A673 (cell line): ENCODE data around the gene MIPOL1. TPM values are rescaled to one million over a fixed set of nuclear protein-coding genes. Genes with fewer than 3 reads are reported as not detected.

Source experiments
- BruUV-seq: library from RNA; stranded (reverse); fragments of 400-500 nt; replicated peaks from 2 replicates; lab custom pipeline; 2021; lab: Mats Ljungman, UMichigan
- CTCF ChIA-PET: fragments of 300-600 bp; sonication (Branson Sonifier 250); formaldehyde crosslinking; loops from one replicate; lab custom pipeline; 2022; ENCODE audit warnings: antibody characterized with exemption; lab: Charles Lee
- POLR2A ChIA-PET: fragments of 300-600 bp; sonication (Branson Sonifier 250); formaldehyde crosslinking; loops from one replicate; lab custom pipeline; 2022; ENCODE audit warnings: antibody characterized with exemption; ENCODE audit not compliant: low non-redundant PET; lab: Charles Lee
- DNase-seq: peaks from one replicate; pipeline ENCODE4 v3.0.0-alpha.2; 2015; ENCODE audit warnings: low spot score
- H3K27ac ChIP-seq: fragments of 200-600 bp; sonication (generic); 2 replicates; pipeline ENCODE4 v1.5.1; 2016; ENCODE audit warnings: mixed run types, low read depth, mild to moderate bottlenecking, mixed read lengths, antibody characterized with exemption, low read length; ENCODE audit not compliant: poor library complexity, severe bottlenecking
- H3K27me3 ChIP-seq: fragments of 200-600 bp; sonication (generic); replicated peaks from 2 replicates; pipeline ENCODE4 v1.6.1; 2017; ENCODE audit warnings: mixed run types, low read depth, mild to moderate bottlenecking, mixed read lengths, antibody characterized with exemption, low read length; ENCODE audit not compliant: insufficient read depth, poor library complexity
- H3K36me3 ChIP-seq: fragments of 200-600 bp; sonication (generic); 2 replicates; pipeline ENCODE4 v1.6.1; 2016; ENCODE audit warnings: mixed run types, mild to moderate bottlenecking, mixed read lengths, antibody characterized with exemption, low read length; ENCODE audit not compliant: insufficient read depth, poor library complexity, severe bottlenecking
- H3K4me1 ChIP-seq: fragments of 200-600 bp; sonication (generic); 2 replicates; pipeline ENCODE4 v1.6.1; 2017; ENCODE audit warnings: mixed run types, mild to moderate bottlenecking, mixed read lengths, antibody characterized with exemption, low read length; ENCODE audit not compliant: insufficient read depth, poor library complexity, severe bottlenecking
- H3K4me3 ChIP-seq: fragments of 200-600 bp; sonication (generic); 2 replicates; pipeline ENCODE4 v1.5.1; 2016; ENCODE audit warnings: low read depth, mixed run types, mild to moderate bottlenecking, mixed read lengths, low read length; ENCODE audit not compliant: poor library complexity, severe bottlenecking
- H3K9me3 ChIP-seq: fragments of 200-600 bp; sonication (generic); 2 replicates; pipeline ENCODE4 v1.6.1; 2016; ENCODE audit warnings: mixed run types, low read depth, mild to moderate bottlenecking, mixed read lengths, antibody characterized with exemption, low read length; ENCODE audit not compliant: poor library complexity, severe bottlenecking
- EZH2 ChIP-seq: fragments of 200-600 bp; sonication (generic); IDR thresholded peaks from 2 replicates; pipeline ENCODE4 v1.6.1; 2017; ENCODE audit warnings: borderline replicate concordance, low read depth, mild to moderate bottlenecking, mixed read lengths, antibody characterized with exemption, low read length; ENCODE audit not compliant: poor library complexity, severe bottlenecking
- intact Hi-C: fragments of 100-400 bp; cut with micrococcal nuclease; formaldehyde crosslinking; loops from one replicate; pipeline ENCODE4 v1.10.0; 2022; ENCODE audit not compliant: unreplicated experiment
- total RNA-seq: library from RNA; stranded (reverse); gene quantifications from 2 replicates; pipeline ENCODE4 v1.2.3, GENCODE V29; 2021
- TF ChIP-seq, protein P1 (sequence below): fragments of 300-800, 200-600 bp; sonication (generic); conservative IDR thresholded peaks from 2 replicates; pipeline ENCODE4 v1.5.1; 2017; ENCODE audit warnings: low read depth, mild to moderate bottlenecking, antibody characterized with exemption, low read length, moderate library complexity, mixed read lengths

MIPOL1 gene
- total RNA-seq, 1 experiment from 2014 or later = 15.0 TPM

DNA sequence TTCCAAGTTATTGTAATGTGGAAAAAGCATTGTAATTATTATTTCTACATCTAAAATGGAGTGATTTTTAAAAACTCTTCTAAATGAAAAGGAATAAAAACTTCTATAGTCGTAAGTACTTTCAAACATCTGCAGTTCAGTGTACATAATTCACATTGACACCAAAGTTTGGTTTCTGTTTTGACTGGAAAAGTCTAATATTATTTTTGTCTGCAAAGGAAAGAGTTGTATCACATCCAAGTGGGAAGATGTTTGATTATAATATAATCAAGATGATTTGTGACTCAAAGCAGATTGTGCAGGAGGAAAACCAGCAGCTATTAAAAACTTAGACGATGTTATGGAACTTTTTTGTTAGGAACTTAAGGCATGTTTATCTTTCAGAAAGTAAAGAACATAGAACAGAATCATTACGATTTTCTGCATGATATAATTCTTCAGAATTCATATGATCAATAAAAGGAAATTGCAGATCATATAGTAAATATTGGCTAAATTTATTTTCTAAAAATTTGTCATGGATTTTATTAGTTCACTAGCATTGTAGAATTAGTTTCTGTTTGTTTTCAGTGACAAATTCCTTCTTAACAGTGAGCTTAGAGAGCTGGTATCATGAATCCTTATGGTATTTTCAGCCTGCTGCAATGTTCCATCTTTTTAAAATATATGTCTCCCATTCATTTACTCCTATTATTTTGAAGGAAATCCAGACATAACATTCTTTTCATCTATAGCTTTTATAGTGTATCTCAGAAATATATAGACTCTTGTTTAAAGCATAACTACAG lies 145.8 kb downstream of the MIPOL1 start:
- ChIA-PET POLR2A (no interaction called here), CTCF (no interaction called here)
- no TSS peak for BruUV-seq
- no peak for DNase-seq
- H3K9me3 ChIP-seq = no peaks in the 10 kb centered on the region
- intact Hi-C loops = no loop called here
- no peak for TF ChIP-seq EZH2
- TF ChIP-seq, protein P1, sequence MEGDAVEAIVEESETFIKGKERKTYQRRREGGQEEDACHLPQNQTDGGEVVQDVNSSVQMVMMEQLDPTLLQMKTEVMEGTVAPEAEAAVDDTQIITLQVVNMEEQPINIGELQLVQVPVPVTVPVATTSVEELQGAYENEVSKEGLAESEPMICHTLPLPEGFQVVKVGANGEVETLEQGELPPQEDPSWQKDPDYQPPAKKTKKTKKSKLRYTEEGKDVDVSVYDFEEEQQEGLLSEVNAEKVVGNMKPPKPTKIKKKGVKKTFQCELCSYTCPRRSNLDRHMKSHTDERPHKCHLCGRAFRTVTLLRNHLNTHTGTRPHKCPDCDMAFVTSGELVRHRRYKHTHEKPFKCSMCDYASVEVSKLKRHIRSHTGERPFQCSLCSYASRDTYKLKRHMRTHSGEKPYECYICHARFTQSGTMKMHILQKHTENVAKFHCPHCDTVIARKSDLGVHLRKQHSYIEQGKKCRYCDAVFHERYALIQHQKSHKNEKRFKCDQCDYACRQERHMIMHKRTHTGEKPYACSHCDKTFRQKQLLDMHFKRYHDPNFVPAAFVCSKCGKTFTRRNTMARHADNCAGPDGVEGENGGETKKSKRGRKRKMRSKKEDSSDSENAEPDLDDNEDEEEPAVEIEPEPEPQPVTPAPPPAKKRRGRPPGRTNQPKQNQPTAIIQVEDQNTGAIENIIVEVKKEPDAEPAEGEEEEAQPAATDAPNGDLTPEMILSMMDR = no peak
- no peaks in the 10 kb centered on the region for H3K36me3 ChIP-seq
- H3K27ac ChIP-seq = no peak overlapping the region
- H3K4me3 ChIP-seq = no peak overlapping the region
- H3K4me1 ChIP-seq = no peaks in the 10 kb centered on the region
- H3K27me3 ChIP-seq = no peaks in the 10 kb centered on the region

DNA sequence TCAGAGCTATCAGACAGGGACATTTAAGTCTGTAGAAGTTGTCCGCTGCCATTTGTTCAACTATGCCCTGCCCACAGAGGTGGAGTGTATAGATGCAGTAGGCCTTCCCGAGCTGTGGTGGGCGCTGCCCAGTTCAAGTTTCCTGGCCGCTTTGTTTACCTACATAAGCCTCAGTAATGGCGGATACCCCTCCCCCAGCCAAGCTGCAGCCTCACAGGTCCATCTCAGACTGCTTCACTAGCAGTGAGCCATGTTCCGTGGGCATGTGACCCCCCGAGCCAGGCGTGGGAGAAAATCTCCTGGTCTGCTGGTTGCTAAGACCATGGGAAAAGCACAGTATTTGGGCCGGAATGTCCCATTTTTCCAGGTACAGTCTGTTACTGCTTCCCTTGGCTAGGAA lies 165.9 kb downstream of the MIPOL1 start:
- H3K27me3 ChIP-seq = no peaks in the 10 kb centered on the region
- no TSS peak for BruUV-seq
- no peak for TF ChIP-seq EZH2
- TF ChIP-seq, protein P1 = no peak
- intact Hi-C loops = no loop called here
- no peak overlapping the region for H3K4me3 ChIP-seq
- H3K9me3 ChIP-seq = no peaks in the 10 kb centered on the region
- ChIA-PET CTCF (no interaction called here), POLR2A (no interaction called here)
- no peaks in the 10 kb centered on the region for H3K36me3 ChIP-seq
- H3K4me1 ChIP-seq = no peaks in the 10 kb centered on the region
- no peak overlapping the region for H3K27ac ChIP-seq
- no peak for DNase-seq

DNA sequence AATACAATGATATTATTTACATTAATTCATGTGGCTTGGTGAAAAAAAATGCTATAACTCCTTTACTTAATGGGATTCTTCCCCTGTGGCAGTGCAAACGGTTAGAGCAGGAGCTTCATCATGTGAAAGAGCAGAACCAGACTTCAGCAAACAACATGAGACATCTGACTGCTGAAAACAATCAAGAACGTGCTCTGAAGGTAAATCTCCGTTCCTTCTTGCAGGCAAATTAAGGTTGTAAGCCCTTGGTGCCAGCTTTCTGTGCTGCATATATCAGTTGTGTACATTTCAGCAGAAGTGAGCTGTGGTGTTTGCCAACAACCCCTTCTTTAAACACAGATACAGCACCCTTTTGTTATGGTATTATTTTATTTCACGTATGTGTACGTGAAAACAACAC lies 171.7 kb downstream of the MIPOL1 start:
- no peaks in the 10 kb centered on the region for H3K36me3 ChIP-seq
- intact Hi-C loops = no loop called here
- POLR2A ChIA-PET = no interaction called here
- H3K4me3 ChIP-seq = no peak overlapping the region
- no peaks in the 10 kb centered on the region for H3K9me3 ChIP-seq
- CTCF ChIA-PET = no interaction called here
- H3K27me3 ChIP-seq = no peaks in the 10 kb centered on the region
- no TSS peak for BruUV-seq
- TF ChIP-seq, protein P1 = no peak
- TF ChIP-seq EZH2 = no peak
- H3K4me1 ChIP-seq = no peaks in the 10 kb centered on the region
- no peak overlapping the region for H3K27ac ChIP-seq
- DNase-seq = no peak
